22Rv1 (cell line): ENCODE results near the gene SORCS2.

Experiments used
- CTCF ChIP-seq: fragments of 450-650 bp; IDR thresholded peaks from 2 replicates; pipeline ENCODE4 v1.5.1; 2017; ENCODE audit warnings: mild to moderate bottlenecking
- ZFX ChIP-seq: fragments of 450-650 bp; IDR thresholded peaks from 2 replicates; pipeline ENCODE4 v1.6.1; 2017; ENCODE audit warnings: antibody characterized with exemption, borderline replicate concordance

- TF ChIP-seq CTCF, result no peak
- TF ChIP-seq ZFX, result no peak
Observed at GRCh38 chr4:7573576-7574091, 381.3 kb downstream of the SORCS2 start.
